ENCODE measurements around the gene VTN.
"Not testable (repeated sequence)": the region's sequence is repeated elsewhere in the genome, so short reads cannot be mapped to it uniquely, and the experiment has no call there.

Gene VTN

GRCh38 chr17:28342313-28342712, 27.8 kb downstream of the VTN start:
- Histone ChIP-seq H3K79me2 (ENCODE audit: insufficient read depth, low read length) (peaks cover 20% of the 10 kb centered on the region), H3K27me3 (ENCODE audit: insufficient read depth, low read length, poor library complexity) (no peaks in the 10 kb centered on the region), H3K27ac (ENCODE audit: low read length) (no peak overlapping the region), H3K4me3 (ENCODE audit: low read depth in 1 of 2, low read length in 2 of 2) (no peak overlapping the region), H4K20me1 (ENCODE audit: insufficient read depth, low read length) (peaks cover 17% of the 10 kb centered on the region; the same call in 1 of the 2 replicates), H3K4me1 (ENCODE audit: insufficient read depth, low read length) (peaks cover 8% of the 10 kb centered on the region), H3K4me2 (ENCODE audit: insufficient read depth, low read length) (no peak overlapping the region), H3K9ac (ENCODE audit: low read depth, low read length) (no peak overlapping the region), H3K9me3 (ENCODE audit: insufficient read depth, low read length, severe bottlenecking) (no peaks in the 10 kb centered on the region), H2AFZ (ENCODE audit: low read depth, low read length) (no peak overlapping the region), H3K36me3 (ENCODE audit: insufficient read depth, low read length) (peaks cover 67% of the 10 kb centered on the region)
- TF ChIP-seq CTCF (IDR thresholded peaks at IDR 0.05; ENCODE audit: borderline replicate concordance, extremely low read depth, low read length, poor library complexity, severe bottlenecking): no peak
- TF ChIP-seq EZH2 (IDR thresholded peaks at IDR 0.05; ENCODE audit: borderline replicate concordance, low read depth, low read length, severe bottlenecking): no peak
- DNase-seq (no peak), ATAC-seq (ENCODE audit: insufficient read depth, low read depth) (no peak)

GRCh38 chr17:28341516-28341915, 28.6 kb downstream of the VTN start:
- no peak overlapping the region for H3K27ac ChIP-seq (ENCODE audit: low read length)
- peaks cover 59% of the 10 kb centered on the region for H3K36me3 ChIP-seq (ENCODE audit: insufficient read depth, low read length)
- H3K79me2 ChIP-seq (ENCODE audit: insufficient read depth, low read length): peaks cover 28% of the 10 kb centered on the region
- H4K20me1 ChIP-seq (ENCODE audit: insufficient read depth, low read length): peaks cover 14% of the 10 kb centered on the region; the same call in 1 of the 2 replicates
- no peak overlapping the region for H3K4me3 ChIP-seq (ENCODE audit: low read depth in 1 of 2, low read length in 2 of 2)
- H3K9me3 ChIP-seq (ENCODE audit: insufficient read depth, low read length, severe bottlenecking): no peaks in the 10 kb centered on the region
- H3K9ac ChIP-seq (ENCODE audit: low read depth, low read length): no peak overlapping the region
- no peak for TF ChIP-seq CTCF (IDR thresholded peaks at IDR 0.05; ENCODE audit: borderline replicate concordance, extremely low read depth, low read length, poor library complexity, severe bottlenecking)
- TF ChIP-seq EZH2 (IDR thresholded peaks at IDR 0.05; ENCODE audit: borderline replicate concordance, low read depth, low read length, severe bottlenecking): no peak
- DNase-seq (no peak), ATAC-seq (ENCODE audit: insufficient read depth, low read depth) (no peak)
- no peak overlapping the region for H2AFZ ChIP-seq (ENCODE audit: low read depth, low read length)
- H3K4me2 ChIP-seq (ENCODE audit: insufficient read depth, low read length): no peak overlapping the region
- H3K4me1 ChIP-seq (ENCODE audit: insufficient read depth, low read length): peaks cover 16% of the 10 kb centered on the region
- no peaks in the 10 kb centered on the region for H3K27me3 ChIP-seq (ENCODE audit: insufficient read depth, low read length, poor library complexity)

- H3K79me2 ChIP-seq (ENCODE audit: insufficient read depth, low read length): peaks cover 37% of the 10 kb centered on the region
- H3K27ac ChIP-seq (ENCODE audit: low read length): no peak overlapping the region
- H3K4me1 ChIP-seq (ENCODE audit: insufficient read depth, low read length): peaks cover 20% of the 10 kb centered on the region
- no peak overlapping the region for H3K4me3 ChIP-seq (ENCODE audit: low read depth in 1 of 2, low read length in 2 of 2)
- DNase-seq (no peak), ATAC-seq (ENCODE audit: insufficient read depth, low read depth) (no peak)
- TF ChIP-seq EZH2 (IDR thresholded peaks at IDR 0.05; ENCODE audit: borderline replicate concordance, low read depth, low read length, severe bottlenecking) (no peak), CTCF (IDR thresholded peaks at IDR 0.05; ENCODE audit: borderline replicate concordance, extremely low read depth, low read length, poor library complexity, severe bottlenecking) (no peak)
- peaks cover 8% of the 10 kb centered on the region; the same call in 1 of the 2 replicates for H4K20me1 ChIP-seq (ENCODE audit: insufficient read depth, low read length)
- peaks cover 48% of the 10 kb centered on the region for H3K36me3 ChIP-seq (ENCODE audit: insufficient read depth, low read length)
- H2AFZ ChIP-seq (ENCODE audit: low read depth, low read length): no peak overlapping the region
- no peak overlapping the region for H3K4me2 ChIP-seq (ENCODE audit: insufficient read depth, low read length)
- H3K9ac ChIP-seq (ENCODE audit: low read depth, low read length): no peak overlapping the region
- H3K27me3 ChIP-seq (ENCODE audit: insufficient read depth, low read length, poor library complexity): no peaks in the 10 kb centered on the region
- H3K9me3 ChIP-seq (ENCODE audit: insufficient read depth, low read length, severe bottlenecking): no peaks in the 10 kb centered on the region
Observed at GRCh38 chr17:28340374-28340773, 29.7 kb downstream of the VTN start.

- H3K27me3 ChIP-seq (ENCODE audit: insufficient read depth, low read length, poor library complexity): no peaks in the 10 kb centered on the region
- peaks cover 45% of the 10 kb centered on the region for H3K79me2 ChIP-seq (ENCODE audit: insufficient read depth, low read length)
- H3K9me3 ChIP-seq (ENCODE audit: insufficient read depth, low read length, severe bottlenecking): no peaks in the 10 kb centered on the region
- ATAC-seq (ENCODE audit: insufficient read depth, low read depth) (no peak), DNase-seq (no peak)
- H4K20me1 ChIP-seq (ENCODE audit: insufficient read depth, low read length): peaks cover 7% of the 10 kb centered on the region
- H3K4me1 ChIP-seq (ENCODE audit: insufficient read depth, low read length): peaks cover 26% of the 10 kb centered on the region
- H2AFZ ChIP-seq (ENCODE audit: low read depth, low read length): no peak overlapping the region
- H3K4me3 ChIP-seq (ENCODE audit: low read depth in 1 of 2, low read length in 2 of 2): no peak overlapping the region
- H3K27ac ChIP-seq (ENCODE audit: low read length): no peak overlapping the region
- TF ChIP-seq CTCF (IDR thresholded peaks at IDR 0.05; ENCODE audit: borderline replicate concordance, extremely low read depth, low read length, poor library complexity, severe bottlenecking): no peak
- no peak for TF ChIP-seq EZH2 (IDR thresholded peaks at IDR 0.05; ENCODE audit: borderline replicate concordance, low read depth, low read length, severe bottlenecking)
- peaks cover 38% of the 10 kb centered on the region for H3K36me3 ChIP-seq (ENCODE audit: insufficient read depth, low read length)
- H3K9ac ChIP-seq (ENCODE audit: low read depth, low read length): no peak overlapping the region
- H3K4me2 ChIP-seq (ENCODE audit: insufficient read depth, low read length): no peak overlapping the region
Observed at GRCh38 chr17:28339431-28339830, 30.7 kb downstream of the VTN start.

GRCh38 chr17:28338769-28339212, 31.3 kb downstream of the VTN start:
- H3K4me2 ChIP-seq (ENCODE audit: insufficient read depth, low read length); DNase-seq; H3K4me3 ChIP-seq (ENCODE audit: low read depth in 1 of 2, low read length in 2 of 2); H3K9ac ChIP-seq (ENCODE audit: low read depth, low read length); H3K27ac ChIP-seq (ENCODE audit: low read length); H3K27me3 ChIP-seq (ENCODE audit: insufficient read depth, low read length, poor library complexity); ATAC-seq (ENCODE audit: insufficient read depth, low read depth); H4K20me1 ChIP-seq (ENCODE audit: insufficient read depth, low read length); H2AFZ ChIP-seq (ENCODE audit: low read depth, low read length); H3K9me3 ChIP-seq (ENCODE audit: insufficient read depth, low read length, severe bottlenecking): not testable (repeated sequence)
- peaks cover 52% of the 10 kb centered on the region for H3K79me2 ChIP-seq (ENCODE audit: insufficient read depth, low read length)
- peaks cover 33% of the 10 kb centered on the region for H3K36me3 ChIP-seq (ENCODE audit: insufficient read depth, low read length)
- peaks cover 32% of the 10 kb centered on the region for H3K4me1 ChIP-seq (ENCODE audit: insufficient read depth, low read length)

Data from DND-41 (cell line).